Stimulated activated CD8-positive, alpha-beta memory T cell treated with anti-CD3 and anti-CD28 coated beads, Interleukin-15, amount 100 ng/mL, for 4 hours (primary cell): ENCODE results near the gene SPIN1.
"Not testable (repeated sequence)": the region's sequence is repeated elsewhere in the genome, so short reads cannot be mapped to it uniquely, and the experiment has no call there.

Experiments used
- DNase-seq, 2 donors: peaks; one replicate each; pipeline ENCODE4 v3.0.0-alpha.2; 2020; ENCODE audit warnings: low read depth in 2 of 2

SPIN1 gene

DNA sequence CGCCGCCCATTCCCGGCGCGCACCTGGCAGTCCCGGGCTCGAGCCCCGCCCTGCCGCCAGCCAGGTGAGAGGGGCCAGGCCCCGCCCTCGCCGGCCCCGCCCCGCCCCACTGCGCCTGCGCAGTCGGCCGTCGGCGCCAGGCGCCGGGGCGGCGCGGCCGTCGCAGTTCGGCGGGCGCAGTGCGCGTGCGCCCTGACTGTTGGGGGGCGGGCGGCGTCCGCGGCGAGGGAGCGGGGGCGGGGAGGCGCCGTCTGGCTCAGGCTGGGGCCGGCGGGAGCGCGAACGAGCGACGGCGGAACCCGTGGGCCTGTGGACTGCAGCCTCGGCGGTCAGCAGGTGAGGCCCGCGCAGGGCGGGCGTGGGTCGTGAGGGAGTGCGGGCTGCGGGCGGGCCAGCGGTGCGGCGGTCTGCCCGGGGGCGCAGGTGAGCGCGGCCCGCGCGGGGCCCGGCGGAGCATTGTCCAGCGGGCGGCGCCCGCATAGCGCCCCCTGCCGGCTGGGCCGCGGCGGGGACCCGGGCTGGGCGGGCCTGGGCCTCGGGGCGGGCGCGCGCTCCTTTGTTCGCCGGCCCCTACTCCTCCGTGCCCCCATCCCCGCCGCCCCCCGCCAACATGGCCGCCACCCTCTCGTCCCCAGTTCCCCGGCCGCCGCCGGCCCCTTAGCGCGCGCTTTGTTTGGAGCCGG lies at the start of gene SPIN1:
SPIN1 (plus strand) TSS at position 242 of the 683 bp plus-strand sequence. CDS start 38,096 bp downstream, outside the sequence.
- peak; percentile 68 to 80 for DNase-seq

DNA sequence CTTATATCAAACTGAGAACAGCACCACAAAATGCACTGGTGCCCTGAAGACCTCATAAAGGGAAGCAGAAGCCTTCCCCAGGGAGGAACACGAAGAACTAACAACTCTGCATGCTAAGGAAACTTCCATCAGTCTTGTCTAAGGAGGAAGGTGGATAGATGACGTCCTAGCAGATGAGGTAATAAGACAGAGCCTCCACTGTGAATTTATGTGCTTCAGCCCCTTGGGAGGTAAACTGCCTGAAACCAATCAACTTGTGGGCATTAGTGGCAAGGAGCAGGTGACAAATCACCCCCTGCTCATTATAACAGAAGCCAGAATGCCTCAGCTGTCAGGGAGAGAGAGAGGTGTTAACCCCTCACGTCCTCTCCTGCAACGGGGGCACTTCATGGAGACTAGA lies 48.9 kb upstream of the SPIN1 start:
- DNase-seq = no peak

DNA sequence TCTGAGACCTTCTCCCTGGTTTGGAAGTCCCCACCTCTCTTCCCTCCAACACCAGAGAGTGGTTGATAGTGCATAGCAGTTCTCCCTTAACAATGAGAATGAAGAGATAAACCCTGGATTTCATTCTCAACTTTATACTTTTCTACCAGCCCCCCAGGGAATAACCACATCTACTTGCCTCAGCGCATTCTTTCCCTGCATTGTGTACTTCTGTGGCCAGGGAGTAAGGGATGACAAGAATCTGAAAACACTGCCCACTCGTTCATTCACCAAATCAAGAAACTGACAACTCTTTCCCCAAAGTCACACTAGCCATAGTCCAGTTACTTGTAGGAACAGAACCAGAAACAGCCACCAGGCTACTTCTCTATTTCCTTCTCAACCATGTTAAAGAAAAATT lies 46.0 kb upstream of the SPIN1 start:
- no peak for DNase-seq

DNA sequence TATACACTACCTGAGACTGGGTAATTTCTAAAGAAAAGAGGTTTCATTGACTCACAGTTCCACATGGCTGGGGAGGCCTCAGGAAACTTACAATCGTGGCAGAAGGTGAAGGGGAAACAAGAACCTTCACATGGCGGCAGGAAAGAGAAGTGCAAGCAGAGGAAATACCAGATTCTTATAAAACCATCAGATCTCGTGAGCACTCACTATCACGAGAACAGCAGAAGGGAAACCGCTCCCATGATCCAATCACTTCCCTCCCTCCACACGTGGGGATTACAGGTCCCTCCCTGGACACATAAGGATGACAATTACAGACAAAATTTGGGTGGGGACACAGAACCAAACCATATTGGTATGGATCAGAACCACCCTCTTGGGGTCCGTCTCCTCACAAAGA lies 44.2 kb upstream of the SPIN1 start:
- DNase-seq = no peak

DNA sequence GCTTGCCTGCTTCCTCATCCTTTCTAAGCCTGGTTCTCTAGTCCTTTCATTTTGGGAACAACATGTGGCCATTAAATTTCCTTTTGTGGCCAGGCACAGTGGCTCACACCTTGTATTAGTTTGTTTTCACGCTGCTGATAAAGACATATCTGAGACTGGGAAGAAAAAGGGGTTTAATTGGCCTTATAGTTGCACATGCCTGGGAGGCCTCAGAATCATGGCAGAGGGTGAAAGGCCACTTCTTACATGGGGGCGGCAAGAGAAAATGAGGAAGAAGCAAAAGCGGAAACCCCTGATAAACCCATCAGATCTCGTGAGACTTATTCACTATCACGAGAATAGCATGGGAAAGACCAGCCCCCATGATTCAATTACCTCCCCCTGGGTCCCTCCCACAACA lies 37.9 kb upstream of the SPIN1 start:
- not testable (repeated sequence) for DNase-seq

DNA sequence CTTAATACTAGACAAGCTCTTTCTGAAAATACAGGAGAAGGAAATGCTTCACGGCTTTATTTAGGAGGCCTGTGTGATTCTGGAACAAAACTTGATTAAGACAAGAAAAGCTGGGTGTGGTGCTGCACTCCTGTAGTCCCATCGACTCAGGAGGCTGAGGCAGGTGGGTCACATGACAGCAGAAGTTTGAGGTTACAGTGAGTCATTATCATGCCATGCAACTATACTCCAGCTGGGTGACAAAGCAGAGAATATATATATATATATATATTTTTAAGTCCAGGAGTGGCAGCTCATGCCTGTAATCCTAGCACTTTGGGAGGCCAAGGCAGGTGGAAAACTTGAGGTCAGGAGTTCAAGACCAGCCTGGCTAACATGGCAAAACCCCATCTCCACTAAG lies 33.1 kb upstream of the SPIN1 start:
- DNase-seq = no peak

DNA sequence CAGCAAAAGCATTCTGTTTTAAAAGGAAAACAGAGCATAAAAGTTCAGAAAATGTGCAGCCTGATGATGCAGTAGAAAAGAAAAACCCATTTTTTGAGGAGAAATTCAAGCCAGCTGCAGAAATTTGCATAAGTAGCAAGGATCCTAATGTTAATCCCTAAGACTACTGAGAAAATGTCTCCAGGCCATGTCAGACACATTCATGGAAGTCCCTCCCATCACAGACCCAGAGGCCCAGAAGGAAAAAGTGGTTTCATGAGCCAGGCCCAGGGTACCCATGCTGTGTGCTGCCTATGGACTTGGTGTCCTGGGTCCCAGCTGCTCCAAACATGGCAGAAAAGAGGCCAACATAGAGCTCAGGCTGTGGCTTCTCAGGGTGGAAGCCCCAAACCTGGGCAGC lies 31.0 kb upstream of the SPIN1 start:
- DNase-seq = not testable (repeated sequence)

DNA sequence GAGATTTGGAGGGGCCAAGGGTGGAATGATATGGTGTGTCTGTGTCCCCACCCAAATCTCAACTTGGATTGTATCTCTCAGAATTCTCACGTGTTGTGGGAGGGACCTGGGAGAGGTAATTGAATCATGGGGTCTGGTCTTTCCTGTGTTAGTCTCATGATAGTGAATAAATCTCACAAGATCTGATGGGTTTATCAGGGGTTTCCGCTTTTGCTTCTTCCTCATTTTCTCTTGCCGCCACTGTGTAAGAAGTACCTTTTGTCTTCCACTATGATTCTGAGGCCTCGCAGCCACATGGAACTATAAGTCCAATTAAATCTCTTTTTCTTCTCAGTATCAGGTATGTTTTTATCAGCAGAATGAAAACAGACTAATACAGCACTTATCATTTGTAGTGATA lies 29.5 kb upstream of the SPIN1 start:
- DNase-seq = no peak

DNA sequence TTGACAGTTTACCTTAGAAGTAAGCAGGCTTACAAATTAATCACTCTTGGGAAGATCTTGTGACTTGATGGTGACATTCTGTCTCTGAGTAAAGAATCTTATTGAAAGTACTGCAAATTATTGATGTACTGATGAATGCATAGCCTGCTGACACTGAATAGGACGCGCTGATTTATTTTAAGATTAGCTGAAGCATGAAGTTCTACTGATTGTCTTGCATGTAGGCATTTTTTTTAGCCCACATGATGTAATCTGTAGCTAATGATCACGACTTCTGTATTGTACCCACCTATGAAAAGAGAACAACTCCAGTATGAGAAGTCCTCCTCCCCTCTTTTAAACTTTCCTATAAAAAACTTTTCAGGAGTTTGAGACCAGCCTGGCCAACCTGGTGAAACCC lies 28.3 kb upstream of the SPIN1 start:
- DNase-seq = no peak

DNA sequence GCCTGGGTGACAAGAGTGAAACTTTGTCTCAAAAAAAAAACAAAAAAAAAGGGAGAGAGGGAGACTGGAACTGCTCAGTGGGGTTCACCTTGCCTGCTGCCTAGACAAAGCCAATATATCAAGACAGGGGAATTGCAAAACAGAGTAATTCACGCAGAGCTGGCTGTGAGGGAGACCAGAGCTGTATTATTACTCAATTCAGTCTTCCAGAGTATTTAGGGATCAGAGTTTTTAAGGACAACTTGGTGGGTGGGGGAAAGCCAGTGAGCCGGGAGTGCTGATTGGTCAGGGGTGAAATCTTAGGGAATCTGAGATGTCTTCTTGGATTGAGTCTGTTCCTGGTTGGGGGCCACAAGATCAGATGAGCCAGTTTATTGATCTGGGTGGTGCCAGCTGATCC lies 25.6 kb upstream of the SPIN1 start:
- DNase-seq = no peak

DNA sequence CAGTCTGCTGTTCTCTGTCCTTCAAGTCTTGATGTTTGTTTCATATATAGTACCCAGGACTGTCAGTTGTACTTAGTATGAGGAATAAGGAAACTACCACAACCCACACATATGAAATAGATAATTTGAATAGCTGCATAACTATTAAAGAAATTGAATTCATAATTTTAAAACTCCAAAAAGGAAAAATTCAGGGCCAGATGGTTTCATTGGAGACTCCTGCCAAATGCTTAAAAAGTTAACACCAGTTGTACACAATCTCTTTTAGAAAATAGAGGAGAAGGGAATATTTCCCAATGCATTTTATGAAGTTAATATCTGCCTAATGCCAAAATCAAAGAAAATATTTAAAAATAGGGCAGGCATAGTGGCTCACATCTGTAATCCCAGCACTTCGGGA lies 24.6 kb upstream of the SPIN1 start:
- DNase-seq = no peak

DNA sequence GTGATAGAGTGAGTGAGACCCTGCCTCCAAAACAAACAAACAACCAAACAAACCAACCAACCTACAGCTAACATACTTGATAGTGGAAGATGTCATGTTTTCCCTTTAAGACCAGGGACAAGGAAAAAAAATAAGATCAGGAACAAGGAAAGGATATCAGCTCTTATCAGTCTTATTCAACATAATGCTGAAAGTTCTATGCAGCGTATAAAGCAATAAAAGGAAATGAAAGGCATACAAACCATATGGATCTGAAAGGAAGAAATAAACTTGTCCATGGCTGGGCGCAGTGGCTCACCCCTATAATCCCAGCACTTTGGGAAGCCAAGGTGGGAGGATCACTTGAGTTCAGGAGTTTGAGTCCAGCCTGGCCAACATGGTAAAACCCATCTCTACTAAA lies 23.5 kb upstream of the SPIN1 start:
- no peak for DNase-seq

DNA sequence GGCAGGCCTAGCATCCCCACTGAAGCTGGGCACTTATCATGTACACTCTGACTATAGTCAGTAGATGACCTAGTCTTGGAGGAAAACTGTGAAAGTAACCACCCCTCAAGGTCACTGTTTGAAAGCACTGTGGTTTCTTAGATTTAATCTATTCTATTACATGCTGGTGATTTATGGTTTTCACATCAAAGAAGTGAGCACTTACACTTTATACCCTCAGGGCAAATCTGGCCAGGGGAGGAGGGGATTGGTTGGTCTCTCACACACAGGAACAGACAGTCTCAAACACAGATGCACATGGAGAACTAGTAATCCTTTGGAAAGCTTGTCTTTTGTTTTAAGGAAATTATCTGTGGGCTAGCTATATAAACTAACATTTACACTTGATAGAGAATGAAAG lies 17.9 kb upstream of the SPIN1 start:
- DNase-seq = no peak

DNA sequence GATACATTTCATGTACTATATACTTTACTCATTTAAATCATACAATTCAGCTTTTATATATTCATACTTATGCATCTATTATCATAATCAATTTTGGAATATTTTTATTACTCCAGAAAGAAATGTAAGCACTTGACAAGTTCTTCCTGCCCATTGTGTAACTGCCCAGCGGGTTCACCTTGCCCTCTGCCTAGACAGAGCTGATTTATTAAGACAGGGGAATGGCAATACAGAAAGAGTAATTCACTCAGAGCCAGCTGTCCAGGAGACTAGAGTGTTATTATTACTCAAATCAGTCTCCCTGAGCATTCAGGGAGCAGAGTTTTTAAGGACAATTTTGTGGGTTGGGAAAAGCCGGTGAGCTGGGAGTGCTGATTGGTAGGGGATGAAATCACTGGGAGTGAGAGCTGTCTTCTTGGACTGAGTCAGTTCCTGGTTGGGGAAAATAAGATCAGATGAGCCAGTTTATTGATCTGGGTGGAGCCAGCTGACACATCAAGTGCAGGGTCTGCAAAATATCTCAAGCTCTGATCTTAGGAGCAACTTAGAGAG lies 16.1 kb upstream of the SPIN1 start:
- no peak for DNase-seq

DNA sequence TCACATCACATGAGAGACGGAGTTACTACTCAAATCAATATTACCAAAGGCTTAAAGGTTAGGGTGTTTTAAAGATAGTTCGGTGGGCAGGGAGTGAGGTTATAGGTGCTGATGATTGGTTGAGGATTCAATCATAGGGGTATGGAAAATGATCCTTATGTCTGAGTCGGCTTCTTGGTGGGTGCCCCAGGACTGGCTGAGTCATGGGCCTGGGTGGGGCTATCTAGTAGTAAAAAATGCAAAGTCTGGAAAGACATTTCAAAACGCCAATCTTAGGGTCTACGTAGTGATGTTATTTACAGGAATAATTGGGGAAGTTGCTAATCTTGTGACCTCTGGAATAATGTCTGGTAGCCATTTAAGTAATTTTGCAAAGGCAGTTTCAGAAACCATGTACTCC lies 15.2 kb upstream of the SPIN1 start:
- DNase-seq = no peak

DNA sequence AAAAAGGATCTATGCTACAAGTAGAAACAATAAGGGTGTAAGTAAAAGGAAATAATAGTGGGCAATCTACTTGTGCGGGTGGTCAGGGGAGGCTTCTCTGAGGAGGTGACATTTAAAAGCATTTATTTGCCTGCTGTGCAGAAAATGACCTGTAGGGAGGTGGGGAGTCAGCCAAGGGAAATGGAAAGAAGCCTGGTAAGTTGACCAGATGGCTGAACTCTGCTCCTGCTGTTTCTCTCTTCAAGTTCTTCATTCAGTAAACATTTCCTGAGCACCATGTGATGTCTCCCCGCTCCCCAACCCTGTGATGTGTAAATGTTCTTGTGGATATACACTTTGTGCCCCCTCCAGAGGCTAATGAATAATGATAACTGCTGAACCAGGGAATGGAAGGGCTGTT lies 9.9 kb upstream of the SPIN1 start:
- DNase-seq = no peak

DNA sequence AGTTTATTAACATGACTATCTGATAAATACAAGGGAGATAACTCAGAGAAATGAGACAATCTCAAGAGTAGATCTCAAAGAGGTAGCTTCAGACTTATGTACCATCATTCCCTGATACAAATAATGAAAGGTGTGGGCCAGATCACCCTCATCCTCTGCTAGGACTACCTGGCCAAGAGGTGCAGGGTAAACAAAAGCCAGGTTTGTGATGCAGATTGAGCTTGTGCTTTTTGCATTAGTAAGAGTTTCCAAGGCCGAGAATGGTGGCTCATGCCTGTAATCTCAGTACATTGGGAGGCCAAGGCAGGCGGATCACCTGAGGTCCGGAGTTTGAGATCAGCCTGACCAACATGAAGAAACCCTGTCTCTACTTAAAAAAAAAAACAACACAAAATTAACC lies 8.9 kb upstream of the SPIN1 start:
- DNase-seq = no peak

DNA sequence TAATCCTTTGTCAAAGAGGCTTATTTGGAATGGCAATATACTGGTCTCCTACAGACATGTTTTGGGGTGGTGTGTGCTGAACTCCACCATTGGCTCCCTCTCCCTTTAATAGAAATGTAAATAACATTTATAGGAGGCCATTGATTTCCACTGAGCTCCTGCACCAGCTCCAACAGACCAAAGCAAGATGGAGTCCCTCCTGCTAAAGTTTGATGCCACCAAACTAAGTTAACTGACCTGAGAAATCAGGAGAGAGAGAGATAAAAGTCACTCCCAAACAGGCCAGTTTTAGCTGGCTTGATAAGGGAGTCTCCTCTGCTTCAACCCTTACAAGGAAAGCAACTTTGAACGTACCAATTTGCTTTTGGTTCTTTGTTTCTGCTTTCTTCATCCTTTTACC lies 8.1 kb upstream of the SPIN1 start:
- DNase-seq = no peak

DNA sequence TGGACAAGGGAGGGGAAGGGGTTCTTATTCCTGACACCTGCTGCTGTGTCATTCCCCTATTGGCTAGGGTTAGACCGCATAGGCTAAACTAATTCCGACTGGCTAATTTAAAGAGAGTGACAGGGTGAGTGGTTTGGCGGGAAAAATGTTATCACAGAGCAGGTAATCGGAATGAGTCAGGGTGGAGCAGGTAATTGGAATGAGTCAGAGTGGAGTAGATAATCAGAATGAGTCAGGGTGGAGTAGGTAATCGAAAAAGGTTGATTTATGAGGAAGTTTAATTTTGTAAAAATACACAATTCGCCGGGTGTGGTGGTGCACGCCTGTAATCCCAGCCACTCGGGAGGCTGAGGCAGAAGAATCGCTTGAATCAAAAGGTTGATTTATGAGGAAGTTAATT lies 6.9 kb upstream of the SPIN1 start:
- not testable (repeated sequence) for DNase-seq

DNA sequence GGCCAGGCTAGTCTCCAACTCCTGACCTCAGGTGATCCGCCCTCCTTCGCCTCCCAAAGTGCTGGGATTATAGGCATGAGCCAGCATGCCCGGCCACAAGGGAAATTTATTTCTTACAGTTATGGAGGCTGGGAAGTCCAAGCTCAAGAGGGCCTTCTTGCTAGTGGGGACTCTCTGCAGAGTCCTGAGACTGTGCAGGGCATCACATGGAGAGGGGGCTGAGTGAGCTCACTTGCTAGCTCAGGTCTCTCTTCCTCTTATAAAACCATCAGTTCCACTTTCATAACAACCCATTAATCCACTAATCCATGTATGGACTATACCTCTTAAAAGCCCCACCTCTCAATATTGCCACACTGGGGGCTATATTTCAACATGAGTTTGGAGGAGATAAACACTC lies 5.1 kb upstream of the SPIN1 start:
- no peak for DNase-seq

DNA sequence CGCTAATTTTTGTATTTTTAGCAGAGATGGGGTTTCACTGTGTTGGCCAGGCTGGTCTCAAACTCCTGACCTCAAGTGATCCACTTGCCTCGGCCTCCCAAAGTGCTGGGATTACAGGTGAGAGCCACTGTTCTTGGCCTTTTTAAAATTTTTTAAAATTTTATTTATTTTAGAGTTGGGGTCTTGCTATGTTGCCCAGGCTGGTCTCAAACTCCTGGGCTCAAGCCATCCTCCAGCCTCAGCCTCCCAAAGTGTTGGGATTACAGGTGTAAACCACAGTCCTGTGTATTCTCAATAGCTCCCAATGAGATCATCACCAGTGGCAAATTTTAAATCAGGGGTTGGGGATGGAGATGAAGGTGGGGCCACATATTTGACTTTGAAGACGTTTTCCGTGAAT lies 2.1 kb upstream of the SPIN1 start:
- DNase-seq = not testable (repeated sequence)

DNA sequence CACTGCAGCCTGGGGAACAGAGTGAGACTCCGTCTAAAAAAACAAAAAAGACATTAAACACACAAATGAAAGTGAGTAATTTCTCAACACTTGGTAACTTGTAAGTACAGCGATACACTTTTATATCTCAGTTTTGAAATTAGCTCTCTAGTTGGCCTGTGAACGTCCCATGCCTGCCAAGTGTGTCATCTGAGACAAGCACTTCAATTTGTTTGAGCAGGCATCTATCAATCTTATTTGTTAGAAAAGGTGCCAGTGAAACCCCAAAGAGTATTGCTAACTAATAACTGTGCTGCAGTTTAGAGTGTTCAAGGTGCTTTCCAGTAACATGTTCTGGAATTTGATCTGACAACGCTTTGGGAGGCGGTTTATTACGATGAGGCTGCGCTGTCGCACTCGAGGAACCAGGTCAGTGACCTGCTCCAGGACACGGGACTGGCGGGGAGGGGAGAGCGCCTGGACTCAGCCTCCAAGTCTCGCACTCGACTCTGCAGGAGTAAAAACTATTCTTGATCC lies 1.1 kb upstream of the SPIN1 start:
- DNase-seq = no peak

DNA sequence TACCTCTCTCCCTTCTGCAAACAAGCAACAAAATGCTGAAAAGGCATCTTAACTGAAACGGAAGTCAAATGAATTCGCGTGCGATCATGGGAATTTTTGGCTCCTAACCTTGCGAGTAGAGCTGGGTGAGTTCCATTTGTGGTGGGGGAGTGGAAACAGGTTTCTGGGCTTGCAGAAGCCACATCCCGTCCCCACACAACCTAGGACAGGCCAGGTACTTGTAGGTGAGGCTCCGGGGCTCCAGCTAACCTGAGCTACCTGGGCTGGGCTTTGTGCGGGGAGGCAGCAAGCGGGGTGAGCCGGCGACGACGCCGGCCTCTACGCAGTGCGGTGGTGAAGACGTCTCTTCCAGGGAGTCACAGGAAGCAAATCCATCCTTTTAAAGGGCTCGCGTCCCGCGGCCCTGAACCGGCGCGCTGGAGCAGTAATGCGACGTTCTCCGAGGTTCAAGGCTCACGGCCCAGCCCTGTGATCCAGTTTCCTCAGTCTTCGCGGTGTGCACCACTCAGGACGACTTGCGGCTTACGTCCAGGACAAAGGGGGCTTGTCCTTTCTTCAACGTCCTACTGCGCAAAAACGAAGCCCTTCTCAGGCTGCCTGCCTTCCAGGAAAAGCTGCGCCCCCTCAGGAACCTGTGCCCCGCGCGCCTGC lies 567 bp upstream of the SPIN1 start:
- peak in 1 of 2 donors; percentile 3 for DNase-seq
